NCI-H1105 treated with DMSO at 0.1 percent for 48 hours (cell line): ENCODE results near the gene SLC9B1.

ENCODE experiments used
- DNase-seq: peaks from one replicate; lab custom pipeline; 2025; lab: John Stamatoyannopoulos, UW

The SLC9B1 gene, protein sequence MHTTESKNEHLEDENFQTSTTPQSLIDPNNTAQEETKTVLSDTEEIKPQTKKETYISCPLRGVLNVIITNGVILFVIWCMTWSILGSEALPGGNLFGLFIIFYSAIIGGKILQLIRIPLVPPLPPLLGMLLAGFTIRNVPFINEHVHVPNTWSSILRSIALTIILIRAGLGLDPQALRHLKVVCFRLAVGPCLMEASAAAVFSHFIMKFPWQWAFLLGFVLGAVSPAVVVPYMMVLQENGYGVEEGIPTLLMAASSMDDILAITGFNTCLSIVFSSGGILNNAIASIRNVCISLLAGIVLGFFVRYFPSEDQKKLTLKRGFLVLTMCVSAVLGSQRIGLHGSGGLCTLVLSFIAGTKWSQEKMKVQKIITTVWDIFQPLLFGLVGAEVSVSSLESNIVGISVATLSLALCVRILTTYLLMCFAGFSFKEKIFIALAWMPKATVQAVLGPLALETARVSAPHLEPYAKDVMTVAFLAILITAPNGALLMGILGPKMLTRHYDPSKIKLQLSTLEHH

DNA sequence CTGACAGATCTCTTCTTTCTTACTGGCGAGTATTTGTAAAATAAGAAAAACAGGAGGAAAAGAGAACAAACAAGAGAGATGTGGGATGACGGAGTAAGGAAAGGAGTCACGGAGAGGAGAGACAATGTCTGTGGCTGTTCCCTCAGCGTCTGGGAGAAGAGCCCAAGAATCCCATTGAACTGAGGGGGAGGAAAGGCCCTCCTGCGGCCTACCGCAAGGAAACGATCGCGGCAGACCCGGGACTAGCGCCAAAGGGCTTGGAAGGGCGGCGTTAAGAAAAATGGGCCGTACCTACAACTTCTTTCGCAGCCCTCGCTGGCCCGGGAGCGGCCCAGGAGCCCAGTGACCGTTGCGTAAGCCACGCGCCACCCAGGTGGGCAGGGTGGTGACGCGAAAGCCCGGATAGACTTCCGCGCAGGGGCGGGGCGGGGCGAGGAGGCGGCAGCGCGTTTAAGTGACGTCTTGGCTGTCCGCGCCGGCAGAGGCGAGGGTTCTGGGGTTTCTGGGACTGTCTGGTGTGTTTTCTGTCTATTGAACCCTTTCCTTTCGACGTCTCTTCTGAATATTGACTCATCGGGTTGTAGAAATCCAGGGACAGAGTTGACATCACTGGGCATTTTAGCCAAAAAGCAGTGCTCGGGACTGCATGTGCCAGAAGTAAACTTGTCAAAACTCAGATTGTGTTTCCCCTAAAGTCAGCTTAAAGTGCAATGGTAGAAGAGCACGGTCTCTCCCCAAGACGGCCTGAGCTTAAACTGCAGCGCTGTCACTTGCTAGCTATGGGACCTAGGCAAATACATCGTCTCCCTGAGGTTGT is at the start of gene SLC9B1:
SLC9B1 (minus strand) TSS at position 398 of the 817 bp plus-strand sequence. CDS start 27,994 bp downstream, outside the sequence.
- peak; percentile 76 for DNase-seq

DNA sequence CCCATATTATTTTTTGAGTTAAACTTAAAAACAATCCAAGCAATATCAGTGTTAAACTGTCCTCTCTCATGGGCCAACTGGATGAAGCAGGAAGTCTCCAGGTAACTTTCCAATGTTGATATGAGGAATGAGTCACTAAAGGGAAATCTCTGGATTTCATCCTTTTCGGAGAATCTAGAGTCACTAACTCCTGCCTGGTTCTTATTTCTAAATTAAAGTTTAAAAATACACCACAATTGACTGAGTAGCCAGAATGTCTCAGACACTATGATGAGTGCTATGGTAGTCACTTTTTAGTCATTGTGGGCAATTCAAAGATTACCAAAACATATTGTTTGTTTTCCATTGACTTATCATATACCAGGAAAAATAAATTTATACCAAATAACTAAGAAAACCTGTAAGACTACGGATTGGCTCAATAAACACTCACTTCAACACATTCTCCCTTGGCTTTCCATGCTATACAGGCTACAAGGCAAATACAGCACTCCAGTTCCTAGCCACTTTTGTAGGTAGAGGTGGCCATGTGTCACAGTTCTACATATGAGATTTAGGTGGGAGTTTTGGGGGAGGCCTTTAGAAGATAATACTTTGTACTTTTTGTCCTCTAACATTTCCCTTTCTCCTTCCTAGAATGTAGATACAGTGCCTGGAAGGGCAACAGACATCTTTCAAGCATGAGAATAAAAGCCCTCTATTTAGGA is 48.5 kb upstream of the SLC9B1 start:
- no peak for DNase-seq

DNA sequence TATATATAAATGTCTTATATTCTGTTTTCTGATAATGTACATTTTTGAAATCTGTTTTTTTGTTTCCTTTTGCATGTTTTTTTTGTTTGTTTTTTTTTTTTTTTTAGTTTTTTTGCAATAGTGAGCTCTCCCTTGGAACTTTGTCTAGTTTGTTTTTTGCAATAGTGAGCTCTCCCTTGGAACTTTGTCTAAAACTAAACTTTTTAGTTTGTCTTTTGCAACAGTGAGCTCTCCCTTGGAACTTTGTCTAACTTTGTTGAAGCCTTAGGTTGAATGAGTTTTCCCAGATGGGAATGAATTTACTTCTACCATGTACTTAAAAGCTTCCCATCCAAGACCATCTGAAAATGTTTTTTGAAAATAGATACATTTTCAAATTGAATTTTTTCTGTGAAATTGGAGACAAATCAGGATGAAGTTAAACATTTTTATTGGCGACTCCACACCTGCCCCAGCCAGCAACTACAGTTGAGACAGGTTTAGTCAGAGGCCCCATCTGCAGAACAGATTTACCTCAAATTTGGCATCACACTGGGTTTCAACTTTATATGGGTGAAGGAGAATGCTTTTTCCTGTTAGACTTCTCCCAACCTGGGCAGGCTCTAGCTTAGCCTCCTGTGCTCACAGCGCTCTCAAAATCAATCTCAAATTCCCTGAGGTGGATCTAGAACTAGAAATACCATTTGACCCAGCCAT is 41.1 kb upstream of the SLC9B1 start:
- DNase-seq, result no peak

DNA sequence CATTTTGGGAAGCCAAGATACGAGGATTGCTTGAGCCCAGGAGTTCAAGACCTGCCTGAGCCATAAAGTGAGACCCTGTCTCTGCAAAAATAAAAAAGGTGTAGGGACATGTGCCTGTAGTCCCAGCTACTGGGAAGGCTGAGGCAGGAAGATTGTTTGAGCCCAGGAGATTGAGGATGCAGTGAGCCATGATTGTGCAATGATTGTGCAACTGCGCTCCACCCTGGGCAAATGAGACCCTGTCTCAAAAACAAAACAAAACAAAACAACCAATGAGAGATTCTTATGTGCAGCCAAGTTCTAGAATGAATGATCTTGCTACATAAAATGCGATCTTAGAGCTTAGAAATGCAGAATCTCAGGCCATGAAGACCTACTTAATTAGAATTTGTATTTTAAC is 34.5 kb upstream of the SLC9B1 start:
- DNase-seq, result no peak

DNA sequence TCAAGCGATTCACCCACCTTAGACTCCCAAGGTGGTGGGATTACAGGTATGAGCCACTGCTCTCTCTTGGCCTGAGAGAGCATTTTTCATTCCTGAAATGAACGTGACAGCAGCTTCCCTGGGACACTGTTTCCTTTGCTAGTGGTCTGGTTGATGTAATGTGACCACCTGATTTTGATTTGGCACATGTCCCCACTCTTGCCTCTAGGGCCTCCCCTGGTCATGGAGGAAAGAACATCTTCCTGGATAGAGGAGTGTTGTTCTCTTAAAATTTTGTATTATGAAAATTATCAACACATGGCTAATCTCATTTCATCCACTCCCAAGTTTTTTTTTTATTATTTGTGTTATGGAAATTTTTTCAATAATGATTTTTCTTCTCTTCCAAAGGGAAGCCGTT is 33.3 kb upstream of the SLC9B1 start:
- no peak for DNase-seq

DNA sequence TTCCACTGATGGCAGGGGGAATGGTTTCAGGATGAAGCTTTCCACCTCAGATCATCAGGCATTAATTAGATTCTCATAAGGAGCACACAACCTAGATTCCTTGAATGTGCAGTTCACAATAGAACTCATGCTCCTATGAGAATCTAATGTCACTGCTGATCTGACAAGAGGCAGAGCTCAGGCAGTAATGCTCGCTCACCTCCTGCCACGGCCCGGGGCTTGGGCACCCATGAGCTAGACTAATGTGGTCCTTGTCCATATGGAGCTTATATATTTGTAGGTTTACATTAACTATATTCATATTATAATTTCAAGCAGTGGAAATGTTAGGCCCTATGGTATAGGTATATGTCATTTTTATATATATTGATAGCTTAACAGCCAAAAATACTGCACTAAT is 32.6 kb upstream of the SLC9B1 start:
- DNase-seq, result no peak

DNA sequence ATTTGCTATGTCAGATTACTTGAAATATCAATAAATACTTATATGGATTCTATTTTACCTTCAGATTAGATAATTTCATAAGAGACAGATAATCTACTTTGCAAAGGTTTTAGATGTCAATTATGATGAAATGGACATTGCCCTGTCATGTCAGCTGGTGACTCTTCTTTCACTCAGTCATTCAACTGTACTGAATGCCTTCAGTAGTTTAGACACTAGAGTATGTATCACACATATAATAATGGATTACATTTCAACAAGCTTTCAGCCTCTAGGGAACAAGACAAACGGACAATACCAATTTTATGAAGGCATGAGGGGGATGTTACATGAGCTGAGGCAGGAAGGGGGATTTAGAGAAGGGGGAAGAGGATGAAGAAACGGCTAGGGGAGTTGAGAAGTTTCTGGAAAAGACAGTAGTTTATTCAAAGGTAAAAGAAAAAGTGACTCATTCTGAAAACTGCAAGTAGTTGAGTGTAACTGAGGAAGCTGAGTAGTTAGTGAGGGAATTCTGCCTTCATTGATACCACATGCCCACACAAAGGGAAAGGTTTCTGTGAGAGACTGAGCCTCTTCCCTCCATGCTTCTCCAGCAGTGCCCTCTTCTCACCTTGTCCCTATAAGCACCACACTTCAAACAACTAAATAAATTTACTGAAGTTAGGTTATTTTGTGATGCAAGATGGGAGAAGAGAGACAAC is 31.4 kb upstream of the SLC9B1 start:
- no peak for DNase-seq

DNA sequence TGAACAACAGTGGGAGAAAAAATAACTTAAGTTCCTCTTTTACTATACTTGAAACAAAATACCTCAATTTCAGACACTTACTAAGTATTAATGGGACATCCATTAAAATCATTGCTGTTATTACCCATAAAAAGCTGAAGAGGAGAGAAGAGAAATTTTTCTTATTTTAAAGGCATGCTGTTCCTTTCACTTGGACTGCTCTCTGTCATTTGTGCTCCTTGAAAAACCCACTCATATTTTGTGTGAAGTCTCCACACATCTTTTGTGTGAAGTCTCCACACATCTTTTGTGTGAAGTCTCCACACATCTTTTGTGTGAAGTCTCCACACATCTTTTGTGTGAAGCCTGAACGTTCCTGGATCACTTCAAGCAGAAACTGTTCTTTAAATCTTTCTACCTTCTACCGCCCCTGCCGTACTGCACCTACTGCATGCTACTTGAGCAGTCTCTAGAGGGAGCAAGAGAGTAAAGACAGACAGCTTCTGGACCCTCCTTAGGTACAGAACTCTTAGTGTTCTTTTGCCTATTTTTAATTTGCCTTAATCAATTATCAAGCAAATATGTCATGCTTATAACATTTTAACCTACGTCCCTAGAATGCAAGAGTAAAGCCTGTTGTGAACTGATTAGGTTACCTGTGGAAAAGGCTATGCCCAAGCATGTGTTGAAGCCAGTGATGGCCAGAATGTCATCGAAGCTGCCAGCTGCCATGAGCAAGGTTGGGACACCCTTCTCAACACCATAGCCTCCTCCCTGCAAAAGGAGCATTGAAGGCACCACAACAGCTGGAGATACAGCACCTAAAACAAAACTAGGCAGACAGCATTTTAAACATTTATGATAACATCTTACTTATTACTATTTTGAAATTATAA is 27.1 kb upstream of the SLC9B1 start:
- DNase-seq, result peak; percentile 1

DNA sequence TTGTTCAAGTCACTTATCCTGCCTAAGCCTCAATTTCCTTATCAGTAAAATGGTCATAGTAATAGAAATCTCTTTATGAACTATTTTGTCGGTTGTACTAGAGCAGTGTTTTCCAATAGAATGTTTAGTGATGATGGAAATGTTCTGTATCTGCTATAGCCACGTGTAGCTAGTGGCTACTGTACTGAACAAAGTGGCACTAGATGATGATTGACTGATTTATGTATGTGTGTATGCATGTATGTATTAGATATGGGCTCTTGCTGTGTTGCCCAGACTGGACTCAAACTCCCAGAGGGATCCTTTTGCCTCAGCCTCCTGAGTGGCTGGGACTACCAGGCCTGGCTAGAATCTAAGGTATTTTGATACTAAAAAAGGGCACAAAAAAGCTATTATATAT is 24.7 kb upstream of the SLC9B1 start:
- no peak for DNase-seq

DNA sequence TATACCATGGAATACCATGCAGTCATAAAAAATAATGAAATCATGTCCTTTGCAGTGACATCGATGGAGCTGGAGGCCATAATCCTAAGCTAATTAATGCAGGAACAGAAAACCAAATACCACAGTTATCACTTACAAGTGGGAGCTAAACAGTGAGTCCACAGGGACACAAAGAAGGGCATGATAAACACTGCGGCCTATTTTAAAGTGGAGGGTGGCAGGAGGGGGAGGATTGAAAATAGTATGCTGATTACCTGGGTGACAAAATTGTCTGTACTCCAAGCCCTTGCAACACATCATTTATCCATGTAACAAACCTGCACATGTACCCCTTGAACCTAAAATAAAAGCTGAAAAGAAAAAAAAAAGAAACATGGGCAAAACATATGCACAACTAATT is 16.7 kb upstream of the SLC9B1 start:
- DNase-seq, result no peak

DNA sequence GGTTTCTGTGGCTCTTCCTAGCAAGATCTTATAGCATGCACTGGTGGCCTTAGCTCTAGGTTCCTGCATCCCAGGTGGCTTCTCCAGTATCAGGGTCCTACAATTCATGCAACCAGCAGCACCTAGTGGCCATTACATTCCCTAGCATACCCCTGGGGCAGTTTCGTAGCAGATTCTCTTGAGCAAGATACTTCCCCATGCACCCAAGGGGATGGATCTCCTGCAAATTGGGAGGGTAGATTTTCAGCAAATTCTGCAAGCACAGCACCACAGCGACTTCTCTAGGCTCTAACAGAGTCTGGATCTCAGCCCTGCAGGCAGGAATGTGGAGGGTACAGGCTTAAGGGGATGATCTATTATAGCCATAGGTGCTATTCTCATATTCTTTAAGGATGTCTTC is 13.1 kb upstream of the SLC9B1 start:
- DNase-seq, result peak; percentile 0

DNA sequence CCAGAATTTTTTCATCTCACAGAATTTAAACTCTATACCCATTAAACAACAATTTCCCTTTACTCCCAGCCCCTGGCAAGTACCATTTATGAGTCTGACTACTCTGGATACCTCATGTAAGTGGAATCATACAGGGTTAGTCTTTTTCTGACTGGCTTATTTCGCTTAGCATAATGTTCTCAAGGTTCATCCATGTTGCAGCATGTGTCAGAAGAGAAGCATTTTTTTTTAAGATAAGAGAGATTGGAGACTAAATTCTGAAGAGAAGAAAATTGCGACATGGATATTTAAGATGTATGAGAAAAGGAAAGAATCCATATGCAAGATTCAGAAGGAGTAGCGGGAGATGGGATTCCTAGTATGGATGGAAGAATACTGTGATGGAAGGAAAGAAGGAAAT is 11.3 kb upstream of the SLC9B1 start:
- no peak for DNase-seq

DNA sequence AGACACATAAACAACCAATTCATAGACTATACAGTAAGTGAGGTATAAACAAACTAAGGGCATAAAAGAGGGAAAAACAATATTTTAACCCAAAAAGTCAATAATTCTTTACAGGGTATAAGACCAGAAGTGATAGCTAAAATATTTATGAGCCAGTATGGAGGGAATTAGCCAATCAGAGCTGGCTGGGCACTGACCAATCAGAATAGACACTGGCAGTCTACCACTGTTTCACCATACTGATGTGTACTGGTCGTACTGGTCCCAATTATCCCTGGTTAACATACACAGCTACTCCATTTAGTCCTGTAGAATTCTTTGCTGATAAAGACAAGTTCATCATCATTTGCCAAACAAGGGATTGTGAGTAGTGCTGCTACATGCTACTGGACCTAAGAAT is 9.8 kb upstream of the SLC9B1 start:
- DNase-seq, result no peak

DNA sequence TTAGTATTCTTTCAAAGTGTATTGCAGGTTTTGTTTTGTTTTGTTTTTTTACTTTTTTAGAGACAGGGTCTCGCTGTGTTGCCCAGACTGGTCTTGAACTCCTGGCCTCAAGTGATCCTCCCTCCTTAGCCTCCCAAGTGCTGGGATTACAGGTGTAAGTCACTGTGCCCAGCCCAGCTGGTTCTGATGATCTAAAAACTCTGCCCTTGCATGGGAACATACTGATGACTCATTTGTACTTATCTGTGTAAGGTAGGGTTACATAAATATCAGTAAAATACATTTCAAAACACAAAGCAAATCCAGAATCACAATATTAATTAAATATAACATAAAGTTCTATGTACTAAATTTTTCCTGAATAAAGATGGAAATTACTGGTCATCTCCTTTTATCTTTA is 7.4 kb upstream of the SLC9B1 start:
- no peak for DNase-seq

DNA sequence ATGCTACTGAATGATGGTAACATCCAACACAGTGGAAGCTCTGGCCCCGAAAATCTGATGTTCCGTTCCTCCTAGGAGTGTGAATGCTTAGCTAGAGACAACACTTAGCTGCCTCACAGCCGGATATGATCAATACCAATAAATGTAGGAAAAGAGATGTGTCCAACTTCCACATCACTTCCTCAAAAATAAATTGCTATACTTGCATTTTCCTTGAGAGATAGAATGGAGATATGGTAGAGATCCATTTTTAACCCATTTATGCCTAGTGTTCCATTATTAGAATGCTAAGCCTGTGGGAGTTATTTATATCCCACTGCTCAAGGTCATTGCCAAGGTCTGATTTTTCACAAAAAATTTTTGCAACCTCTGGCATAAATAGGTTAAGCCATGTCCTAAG is 5.5 kb upstream of the SLC9B1 start:
- DNase-seq, result no peak

DNA sequence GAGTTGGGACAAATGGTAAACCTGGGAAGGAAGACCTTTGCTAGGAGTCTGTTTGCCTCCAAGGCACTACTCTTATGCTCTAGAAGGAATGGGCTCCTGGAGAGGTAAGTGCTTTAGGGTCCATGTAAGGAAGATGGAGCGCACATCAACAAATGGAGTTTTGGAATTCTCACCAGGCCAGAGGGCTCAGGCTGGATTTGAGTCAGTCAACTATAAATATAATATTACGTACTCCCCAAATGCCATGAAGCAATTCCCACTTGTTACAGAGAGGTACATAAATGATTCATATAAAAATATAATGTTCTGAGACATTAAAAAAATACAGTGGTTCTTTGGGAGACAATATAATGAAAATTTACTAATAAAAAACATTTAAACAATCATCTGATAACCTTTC is 1.6 kb upstream of the SLC9B1 start:
- DNase-seq, result no peak

DNA sequence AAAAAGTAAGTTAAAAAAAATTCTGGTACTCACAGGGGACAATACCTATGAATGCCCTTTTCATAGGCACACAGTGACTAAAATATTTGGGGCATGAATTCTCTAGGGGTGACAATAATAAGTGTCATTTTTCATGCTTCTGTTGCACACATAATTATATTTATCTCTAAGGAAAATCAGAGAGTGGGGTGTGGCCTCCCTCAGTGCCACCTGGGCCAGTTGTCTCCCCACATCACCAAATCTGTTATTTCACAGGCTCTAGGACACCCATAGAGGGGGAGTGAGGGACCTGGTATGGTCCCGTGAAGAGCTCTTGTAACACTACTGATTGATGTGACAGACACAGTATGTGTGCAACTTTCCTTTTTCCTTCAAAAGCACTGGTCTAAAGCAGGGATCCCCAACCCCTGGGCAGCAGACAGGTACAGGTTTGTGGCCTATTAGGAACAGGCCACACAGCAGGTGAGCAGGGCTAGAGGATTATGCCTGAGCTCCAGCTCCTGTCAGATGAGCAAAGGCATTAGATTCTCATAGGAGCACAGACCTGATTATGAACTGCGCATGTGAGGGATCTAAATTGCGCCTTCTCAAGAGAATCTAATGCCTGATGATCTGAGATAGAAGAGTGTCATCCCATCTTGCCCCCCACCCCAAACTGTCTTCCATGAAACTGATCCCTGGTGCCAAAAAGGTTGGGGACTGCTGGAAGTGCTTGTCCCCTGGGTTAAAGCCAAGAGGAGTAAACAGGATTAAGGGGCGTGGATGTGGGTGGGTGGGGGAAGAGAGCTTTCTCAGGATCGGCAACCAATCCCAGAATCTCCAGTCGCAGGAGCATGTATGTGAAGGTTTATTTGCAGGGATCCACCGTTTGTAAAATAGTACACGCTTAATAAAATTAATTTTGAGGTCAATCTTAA is 856 bp downstream of the SLC9B1 start:
- DNase-seq, result peak; percentile 9

DNA sequence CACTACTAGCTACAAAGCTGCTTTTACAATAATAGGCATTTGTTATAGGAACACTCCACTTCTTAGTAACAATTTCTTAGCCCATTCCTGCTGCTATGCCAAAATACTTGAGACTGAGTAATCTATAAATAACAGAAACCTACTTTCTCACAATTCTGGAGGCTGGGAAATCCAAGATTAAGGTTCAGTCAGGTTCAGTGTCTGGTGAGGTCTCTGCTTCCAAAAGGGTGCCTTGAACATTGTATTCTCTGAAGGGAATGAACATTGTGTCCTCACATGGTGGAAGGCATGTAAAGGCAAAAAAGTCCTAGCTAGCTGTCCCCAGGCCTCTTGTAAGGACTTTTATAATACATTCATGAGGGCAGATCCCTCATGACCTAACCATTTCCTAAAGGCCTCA is 7.0 kb downstream of the SLC9B1 start:
- DNase-seq, result no peak

DNA sequence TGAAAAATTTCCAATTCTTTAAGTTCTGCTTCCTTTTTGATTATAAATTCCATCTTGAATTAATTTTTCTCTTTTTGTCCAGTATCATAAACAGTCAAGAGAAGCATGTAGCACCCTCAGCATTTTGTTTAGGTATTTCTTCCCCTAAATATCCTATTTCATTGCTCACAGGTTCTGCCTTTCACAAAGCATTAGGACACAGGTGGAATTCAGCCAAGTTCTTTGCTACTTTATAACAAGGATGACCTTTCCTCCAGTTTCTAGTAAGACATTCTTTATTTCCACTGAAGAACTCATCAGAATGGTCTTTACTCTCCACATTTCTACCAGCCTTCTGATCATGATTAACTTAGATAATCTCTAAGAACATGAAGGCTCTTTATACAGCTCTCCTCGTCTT is 7.4 kb downstream of the SLC9B1 start:
- DNase-seq, result no peak
